HCT116 (cell line): Measurements from ENCODE around the gene TAF9B. TPM values are rescaled to one million over a fixed set of nuclear protein-coding genes. Genes with fewer than 3 reads are reported as not detected.
A peak's percentile ranks its signal among the peaks of the same experiment; 100 is the strongest.
"Not testable (repeated sequence)": the region's sequence is repeated elsewhere in the genome, so short reads cannot be mapped to it uniquely, and the experiment has no call there.

Source experiments
- ATAC-seq: fragments of 200-7000 bp; cut with Tn5 transposase; 2 replicates; pipeline ENCODE4 v1.9.1; 2020; ENCODE audit warnings: mild to moderate bottlenecking, moderate library complexity
- BruUV-seq: library from RNA; stranded (reverse); fragments of 400-500 nt; replicated peaks from 2 replicates; lab custom pipeline; 2021; lab: Mats Ljungman, UMichigan
- CTCF ChIA-PET: fragments of 300-600 bp; sonication (Branson Sonifier 250); formaldehyde crosslinking; loops from one replicate; lab custom pipeline; 2021; ENCODE audit warnings: antibody characterized with exemption; lab: Charles Lee
- POLR2A ChIA-PET: fragments of 300-600, 350-600 bp; sonication (Branson Sonifier 250); formaldehyde crosslinking; loops from one replicate; lab custom pipeline; 2021; ENCODE audit warnings: antibody characterized with exemption; lab: Charles Lee
- RAD21 ChIA-PET, 2 experiments: fragments of 300-600 bp; sonication (Branson Sonifier 250); formaldehyde crosslinking; loops; one replicate each; lab custom pipeline; 2023; ENCODE audit warnings: low total read pairs in 2 of 2; ENCODE audit not compliant: uncharacterized antibody in 2 of 2, unreplicated experiment in 2 of 2, low non-redundant PET in 1 of 2; lab: Charles Lee
- DNase-seq: peaks from one replicate; pipeline ENCODE4 v3.0.0-alpha.2; 2010; ENCODE audit warnings: low read depth, low spot score
- H2AFZ ChIP-seq: fragments of 200-600 bp; shearing (Covaris generic), sonication (generic); 2 replicates; pipeline ENCODE4 v1.6.1; 2017; ENCODE audit warnings: low read depth, mixed run types, mixed read lengths, antibody characterized with exemption, low read length; ENCODE audit not compliant: poor library complexity, severe bottlenecking
- H3K27ac ChIP-seq: 2 replicates; pipeline ENCODE4 v1.5.1; 2012; ENCODE audit warnings: low read depth, low read length
- H3K27me3 ChIP-seq: fragments of 200-600 bp; sonication (generic); 2 replicates; pipeline ENCODE4 v1.6.1; 2016; ENCODE audit warnings: mixed run types, low read length, mixed read lengths; ENCODE audit not compliant: insufficient read depth
- H3K36me3 ChIP-seq, 2 experiments: fragments of 200-500 bp in 1 of 2; fragments of 200-600 bp in 1 of 2; sonication (Bioruptor generic) in 1 of 2; sonication (generic) in 1 of 2; 2 replicates each; pipeline versions ENCODE4 v1.5.1 to v1.6.1; 2014 to 2016; ENCODE audit warnings: low read length in 2 of 2, inconsistent platforms in 1 of 2, mixed read lengths in 1 of 2, mixed run types in 1 of 2; ENCODE audit not compliant: insufficient read depth in 2 of 2, control insufficient read depth in 1 of 2
- H3K4me1 ChIP-seq, 2 experiments: fragments of 200-600 bp in 1 of 2; sonication (generic) in 1 of 2; 2 replicates each; pipeline versions ENCODE4 v1.5.1 to v1.6.1; 2012 to 2017; ENCODE audit warnings: low read length in 2 of 2, inconsistent platforms in 1 of 2, mild to moderate bottlenecking in 1 of 2, mixed read lengths in 1 of 2, mixed run types in 1 of 2, moderate library complexity in 1 of 2; ENCODE audit not compliant: insufficient read depth in 2 of 2, control insufficient read depth in 1 of 2
- H3K4me2 ChIP-seq: fragments of 200-600 bp; sonication (generic); 2 replicates; pipeline ENCODE4 v1.6.1; 2017; ENCODE audit warnings: mixed run types, low read length, mixed read lengths
- H3K4me3 ChIP-seq, 2 experiments: fragments of 200-600 bp in 1 of 2; sonication (generic) in 1 of 2; replicated peaks in 1 of 2; 2 replicates each; pipeline ENCODE4 v1.5.1; 2011 to 2016; ENCODE audit warnings: low read length in 2 of 2, control low read depth in 1 of 2, low read depth in 1 of 2, mild to moderate bottlenecking in 1 of 2, mixed read lengths in 1 of 2, mixed run types in 1 of 2
- H3K79me2 ChIP-seq: fragments of 200-600 bp; sonication (generic); 2 replicates; pipeline ENCODE4 v1.6.1; 2017; ENCODE audit warnings: mild to moderate bottlenecking, mixed run types, low read length, moderate library complexity, mixed read lengths; ENCODE audit not compliant: insufficient read depth
- H3K9ac ChIP-seq: fragments of 200-600 bp; sonication (generic); 2 replicates; pipeline ENCODE4 v1.6.1; 2016; ENCODE audit warnings: low read length, mixed read lengths
- H3K9me2 ChIP-seq: fragments of 200-600 bp; sonication (generic), shearing (Covaris generic); 2 replicates; pipeline ENCODE4 v1.6.1; 2017; ENCODE audit warnings: mixed run types, mild to moderate bottlenecking, moderate library complexity; ENCODE audit not compliant: insufficient read depth
- H3K9me3 ChIP-seq, 2 experiments: fragments of 200-500 bp in 1 of 2; fragments of 200-600 bp in 1 of 2; sonication (Bioruptor generic) in 1 of 2; sonication (generic) in 1 of 2; 2 replicates each; pipeline ENCODE4 v1.6.1; 2014 to 2017; ENCODE audit warnings: low read length in 2 of 2, mixed read lengths in 2 of 2, inconsistent platforms in 1 of 2, low read depth in 1 of 2, mild to moderate bottlenecking in 1 of 2, mixed run types in 1 of 2, moderate library complexity in 1 of 2; ENCODE audit not compliant: control insufficient read depth in 1 of 2, insufficient read depth in 1 of 2
- H4K20me1 ChIP-seq: fragments of 200-600 bp; sonication (generic), shearing (Covaris generic); 2 replicates; pipeline ENCODE4 v1.6.1; 2017; ENCODE audit warnings: mixed run types, mild to moderate bottlenecking, moderate library complexity; ENCODE audit not compliant: insufficient read depth
- CBX3 ChIP-seq: IDR thresholded peaks from 2 replicates; pipeline ENCODE4 v1.6.1; 2012; ENCODE audit warnings: low read depth
- RAD21 ChIP-seq: IDR thresholded peaks from 2 replicates; pipeline ENCODE4 v1.6.1; 2012; ENCODE audit warnings: low read depth, mild to moderate bottlenecking
- SRF ChIP-seq: IDR thresholded peaks from 2 replicates; pipeline ENCODE4 v1.6.1; 2012; ENCODE audit warnings: low read depth
- intact Hi-C: fragments of 100-400 bp; cut with micrococcal nuclease; formaldehyde crosslinking; loops from 2 replicates; pipeline ENCODE4 v1.10.0; 2022
- total RNA-seq: library from RNA; stranded (reverse); gene quantifications from one replicate; pipeline ENCODE4 v1.2.1, GENCODE V29; 2021; ENCODE audit not compliant: unreplicated experiment
- TF ChIP-seq, protein P1 (sequence below): IDR thresholded peaks from 2 replicates; pipeline ENCODE4 v1.6.1; 2012; ENCODE audit warnings: low read depth
- TF ChIP-seq, protein P2 (sequence below), 3 experiments: fragments of 200-600 bp in 1 of 3; sonication (generic) in 1 of 3; IDR thresholded peaks in 2 of 3; conservative IDR thresholded peaks in 1 of 3; 2 replicates each; pipeline ENCODE4 v1.5.1; 2012 to 2017; ENCODE audit warnings: low read depth in 2 of 3, low read length in 2 of 3, antibody characterized with exemption in 1 of 3, borderline replicate concordance in 1 of 3, control low read depth in 1 of 3, mild to moderate bottlenecking in 1 of 3, mixed read lengths in 1 of 3, mixed run types in 1 of 3, moderate library complexity in 1 of 3; ENCODE audit not compliant: insufficient read depth in 1 of 3

The TAF9B gene
- total RNA-seq, 1 experiment from 2014 or later, result 16.2 TPM

DNA sequence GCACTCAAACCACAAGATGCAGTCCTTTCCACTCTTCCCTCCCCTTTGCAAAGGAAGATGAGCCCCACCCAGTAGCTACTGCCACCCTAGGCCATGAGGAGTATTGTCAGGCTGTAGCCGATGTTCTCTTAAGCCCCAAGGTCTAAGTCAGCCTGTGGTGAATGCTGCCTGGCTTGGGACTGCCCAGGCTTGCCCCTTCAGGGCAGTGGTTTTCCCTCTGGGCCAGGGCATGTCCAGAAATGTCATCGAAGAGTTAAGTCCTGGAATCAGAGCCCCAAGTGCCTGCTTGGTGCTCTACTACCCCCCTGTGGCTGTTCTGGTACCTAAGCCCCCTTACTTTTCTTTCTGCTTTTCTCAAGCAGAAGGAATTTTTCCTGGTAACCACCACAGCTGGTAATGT, 47.2 kb downstream of the TAF9B start:
- H3K9me2 ChIP-seq, result no peaks in the 10 kb centered on the region
- no peak overlapping the region for H3K4me3 ChIP-seq
- ChIA-PET POLR2A (no interaction called here), RAD21 (no interaction called here), CTCF (interaction anchor here (0.7 to 1.9 kb wide), 3 partner anchors 10 to 186 kb away, joined by 3 to 8 read pairs (median 3); no protein-coding TSS in a partner anchor)
- TF ChIP-seq, protein P1, sequence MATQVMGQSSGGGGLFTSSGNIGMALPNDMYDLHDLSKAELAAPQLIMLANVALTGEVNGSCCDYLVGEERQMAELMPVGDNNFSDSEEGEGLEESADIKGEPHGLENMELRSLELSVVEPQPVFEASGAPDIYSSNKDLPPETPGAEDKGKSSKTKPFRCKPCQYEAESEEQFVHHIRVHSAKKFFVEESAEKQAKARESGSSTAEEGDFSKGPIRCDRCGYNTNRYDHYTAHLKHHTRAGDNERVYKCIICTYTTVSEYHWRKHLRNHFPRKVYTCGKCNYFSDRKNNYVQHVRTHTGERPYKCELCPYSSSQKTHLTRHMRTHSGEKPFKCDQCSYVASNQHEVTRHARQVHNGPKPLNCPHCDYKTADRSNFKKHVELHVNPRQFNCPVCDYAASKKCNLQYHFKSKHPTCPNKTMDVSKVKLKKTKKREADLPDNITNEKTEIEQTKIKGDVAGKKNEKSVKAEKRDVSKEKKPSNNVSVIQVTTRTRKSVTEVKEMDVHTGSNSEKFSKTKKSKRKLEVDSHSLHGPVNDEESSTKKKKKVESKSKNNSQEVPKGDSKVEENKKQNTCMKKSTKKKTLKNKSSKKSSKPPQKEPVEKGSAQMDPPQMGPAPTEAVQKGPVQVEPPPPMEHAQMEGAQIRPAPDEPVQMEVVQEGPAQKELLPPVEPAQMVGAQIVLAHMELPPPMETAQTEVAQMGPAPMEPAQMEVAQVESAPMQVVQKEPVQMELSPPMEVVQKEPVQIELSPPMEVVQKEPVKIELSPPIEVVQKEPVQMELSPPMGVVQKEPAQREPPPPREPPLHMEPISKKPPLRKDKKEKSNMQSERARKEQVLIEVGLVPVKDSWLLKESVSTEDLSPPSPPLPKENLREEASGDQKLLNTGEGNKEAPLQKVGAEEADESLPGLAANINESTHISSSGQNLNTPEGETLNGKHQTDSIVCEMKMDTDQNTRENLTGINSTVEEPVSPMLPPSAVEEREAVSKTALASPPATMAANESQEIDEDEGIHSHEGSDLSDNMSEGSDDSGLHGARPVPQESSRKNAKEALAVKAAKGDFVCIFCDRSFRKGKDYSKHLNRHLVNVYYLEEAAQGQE, result no peak
- TF ChIP-seq, protein P2, sequence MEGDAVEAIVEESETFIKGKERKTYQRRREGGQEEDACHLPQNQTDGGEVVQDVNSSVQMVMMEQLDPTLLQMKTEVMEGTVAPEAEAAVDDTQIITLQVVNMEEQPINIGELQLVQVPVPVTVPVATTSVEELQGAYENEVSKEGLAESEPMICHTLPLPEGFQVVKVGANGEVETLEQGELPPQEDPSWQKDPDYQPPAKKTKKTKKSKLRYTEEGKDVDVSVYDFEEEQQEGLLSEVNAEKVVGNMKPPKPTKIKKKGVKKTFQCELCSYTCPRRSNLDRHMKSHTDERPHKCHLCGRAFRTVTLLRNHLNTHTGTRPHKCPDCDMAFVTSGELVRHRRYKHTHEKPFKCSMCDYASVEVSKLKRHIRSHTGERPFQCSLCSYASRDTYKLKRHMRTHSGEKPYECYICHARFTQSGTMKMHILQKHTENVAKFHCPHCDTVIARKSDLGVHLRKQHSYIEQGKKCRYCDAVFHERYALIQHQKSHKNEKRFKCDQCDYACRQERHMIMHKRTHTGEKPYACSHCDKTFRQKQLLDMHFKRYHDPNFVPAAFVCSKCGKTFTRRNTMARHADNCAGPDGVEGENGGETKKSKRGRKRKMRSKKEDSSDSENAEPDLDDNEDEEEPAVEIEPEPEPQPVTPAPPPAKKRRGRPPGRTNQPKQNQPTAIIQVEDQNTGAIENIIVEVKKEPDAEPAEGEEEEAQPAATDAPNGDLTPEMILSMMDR (IDR thresholded peaks at IDR 0.05 in 2 of 3, conservative IDR thresholded peaks at IDR 0.05 in 1 of 3; ENCODE audit: borderline replicate concordance in 1 of 3, insufficient read depth in 1 of 3, low read depth in 2 of 3, low read length in 2 of 3), result peak; percentile 36 to 73 (median 51)
- TF ChIP-seq CBX3, result 0 out of 2 replicates have a peak, but pooled peaks have one; percentile 42
- peak; percentile 78 for TF ChIP-seq RAD21
- TF ChIP-seq SRF, result no peak
- no peaks in the 10 kb centered on the region for H3K79me2 ChIP-seq
- no peaks in the 10 kb centered on the region for H3K9me3 ChIP-seq
- BruUV-seq, result no TSS peak
- H4K20me1 ChIP-seq, result no peaks in the 10 kb centered on the region
- no peak overlapping the region for H2AFZ ChIP-seq
- no peaks in the 10 kb centered on the region for H3K36me3 ChIP-seq
- H3K9ac ChIP-seq, result no peak overlapping the region
- H3K4me1 ChIP-seq, result peaks cover 0 to 9% of the 10 kb centered on the region in 2 experiments; a peak in 2 of 4 replicates
- peak; percentile 98 for ATAC-seq
- no peaks in the 10 kb centered on the region for H3K27me3 ChIP-seq
- intact Hi-C loops, result no loop called here
- H3K4me2 ChIP-seq, result peak overlapping the region; percentile 37; the same call in 1 of the 2 replicates
- DNase-seq, result peak; percentile 54
- H3K27ac ChIP-seq, result no peak overlapping the region

DNA sequence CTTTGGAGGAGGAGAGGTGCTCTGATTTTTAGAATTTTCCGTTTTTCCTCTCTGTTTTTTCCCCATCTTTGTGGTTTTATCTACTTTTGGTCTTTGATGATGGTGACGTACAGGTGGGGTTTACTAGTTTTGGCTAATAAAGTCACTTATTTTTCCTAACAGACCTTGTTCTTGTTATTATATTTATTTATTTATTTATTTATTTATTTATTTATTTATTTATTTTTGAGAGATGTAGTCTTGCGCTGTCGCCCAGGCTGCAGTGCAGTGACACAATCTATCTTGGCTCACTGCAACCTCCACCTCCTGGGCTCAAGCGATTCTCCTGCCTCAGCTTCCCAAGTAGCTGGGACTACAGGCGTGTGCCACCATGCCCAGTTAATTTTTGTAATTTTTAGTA, 58.0 kb downstream of the TAF9B start:
- H3K27ac ChIP-seq, H3K4me1 ChIP-seq, H3K9me2 ChIP-seq, BruUV-seq, H3K4me2 ChIP-seq, RAD21 ChIA-PET, H3K9me3 ChIP-seq, CTCF ChIA-PET, H4K20me1 ChIP-seq, POLR2A ChIA-PET, H3K79me2 ChIP-seq, H3K27me3 ChIP-seq, intact Hi-C loops, H3K9ac ChIP-seq, H2AFZ ChIP-seq, DNase-seq, H3K4me3 ChIP-seq, H3K36me3 ChIP-seq, ATAC-seq: not testable (repeated sequence)
